NCI-H1694 (cell line): ENCODE results near the gene ZNF366.
A peak's percentile ranks its signal among the peaks of the same experiment; 100 is the strongest.

ENCODE experiments used
- DNase-seq: peaks from one replicate; lab custom pipeline; 2025; lab: John Stamatoyannopoulos, UW

The ZNF366 gene

GRCh38 chr5:72507231-72507906, at the start of gene ZNF366:
Gene ZNF366 (minus strand): TSS chr5:72507410. CDS start chr5:72461496, 45,914 bp downstream.
- DNase-seq, result no peak

- peak; percentile 81 for DNase-seq
Observed at GRCh38 chr5:72556351-72557166, 49.3 kb upstream of the ZNF366 start.

GRCh38 chr5:72555871-72556270, 48.7 kb upstream of the ZNF366 start:
- peak; percentile 15 for DNase-seq

GRCh38 chr5:72554897-72555296, 47.7 kb upstream of the ZNF366 start:
- DNase-seq, result no peak

- DNase-seq, result no peak
Observed at GRCh38 chr5:72552041-72552557, 44.9 kb upstream of the ZNF366 start.

GRCh38 chr5:72550595-72550994, 43.4 kb upstream of the ZNF366 start:
- DNase-seq, result no peak

GRCh38 chr5:72543811-72544210, 36.6 kb upstream of the ZNF366 start:
- DNase-seq, result no peak

DNA sequence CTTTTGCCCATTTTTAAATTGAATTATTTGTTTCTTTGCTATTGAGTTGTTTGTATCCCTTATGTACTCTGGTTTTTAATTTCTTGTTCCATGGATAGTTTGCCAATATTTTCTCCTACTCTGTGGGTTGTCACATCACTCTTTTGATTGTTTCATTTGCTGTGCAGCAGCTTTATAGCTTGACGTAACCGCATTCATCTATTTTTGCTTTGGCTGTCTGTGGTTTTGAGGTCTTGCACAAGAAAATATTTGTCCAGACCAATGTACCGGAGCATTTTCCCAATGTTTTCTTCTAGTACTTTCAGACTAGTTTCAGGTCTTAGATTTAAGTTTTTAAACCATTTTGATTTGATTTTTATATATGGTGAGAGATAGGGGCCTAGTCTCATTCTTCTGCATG, 36.2 kb upstream of the ZNF366 start:
- DNase-seq, result no peak

DNA sequence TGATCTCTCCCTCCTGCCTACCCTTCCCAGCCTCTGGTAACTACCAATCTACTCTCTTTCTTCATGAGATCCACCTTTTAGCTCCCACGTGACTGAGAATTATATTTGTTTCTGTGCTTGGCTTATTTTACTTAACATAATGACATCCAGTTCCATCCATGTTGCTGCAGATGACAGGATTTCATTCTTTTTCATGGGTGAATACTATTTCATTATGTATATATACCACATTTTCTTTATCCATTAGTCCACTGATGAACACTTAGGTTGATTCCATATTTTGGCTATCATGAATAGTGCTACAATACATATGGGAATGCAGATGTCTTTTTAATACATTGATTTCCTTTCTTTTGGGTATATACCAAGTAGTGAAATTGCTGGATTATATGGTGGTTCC, 35.5 kb upstream of the ZNF366 start:
- no peak for DNase-seq

DNA sequence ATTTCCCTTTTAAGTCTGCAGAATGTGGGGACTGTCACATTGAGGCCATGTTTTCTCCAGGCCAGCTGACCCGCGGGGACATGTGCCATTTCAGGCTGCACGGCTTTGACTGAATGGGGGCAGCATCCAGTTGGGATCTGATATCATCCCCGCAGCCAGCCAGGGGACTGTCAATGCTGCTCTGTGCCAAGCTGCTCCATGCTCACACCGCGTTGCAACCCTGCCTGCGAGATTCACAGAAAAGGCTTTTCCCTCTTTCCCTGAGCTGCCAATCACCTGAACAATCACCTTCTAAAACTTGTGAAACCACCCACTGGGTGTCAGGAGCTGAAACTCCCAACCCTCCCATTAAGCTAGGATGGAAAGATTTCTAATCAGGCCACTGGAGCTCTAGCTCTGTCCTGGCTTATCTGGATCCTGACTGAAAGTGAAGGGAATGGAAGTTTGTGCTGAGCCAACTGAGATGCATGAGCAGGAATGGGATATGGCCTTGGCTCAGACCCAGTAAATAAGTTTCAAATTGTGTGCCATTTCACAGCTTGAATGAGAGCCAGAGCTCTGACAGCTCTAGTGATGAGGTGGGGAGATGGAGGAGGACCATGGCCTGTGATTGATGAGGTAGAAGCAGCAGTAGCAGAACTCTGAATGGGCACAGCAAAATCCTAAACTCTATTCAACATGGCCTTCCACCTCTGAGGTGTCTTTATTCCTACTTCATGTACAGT, 34.5 kb upstream of the ZNF366 start:
- no peak for DNase-seq

- DNase-seq, result no peak
Observed at GRCh38 chr5:72540759-72541438, 33.7 kb upstream of the ZNF366 start.

DNA sequence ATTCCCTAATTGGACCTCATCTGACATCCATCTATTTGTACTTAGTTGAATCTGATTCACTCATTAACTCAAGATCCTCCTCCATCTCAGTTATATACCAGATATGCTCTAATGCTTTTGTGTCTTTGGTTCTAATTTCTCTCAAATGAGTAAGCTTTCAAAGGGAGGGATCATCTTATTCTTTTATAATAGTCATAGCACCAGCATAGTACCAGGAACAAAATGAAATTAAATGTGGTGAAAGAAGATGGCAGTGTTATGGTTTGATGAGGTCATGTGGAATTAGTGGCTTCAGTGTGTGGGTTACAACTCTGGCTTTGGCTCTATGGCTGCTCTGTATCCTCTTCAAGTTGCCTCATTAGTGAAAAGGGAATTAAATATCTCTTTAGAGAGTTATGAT, 32.5 kb upstream of the ZNF366 start:
- DNase-seq, result no peak

DNA sequence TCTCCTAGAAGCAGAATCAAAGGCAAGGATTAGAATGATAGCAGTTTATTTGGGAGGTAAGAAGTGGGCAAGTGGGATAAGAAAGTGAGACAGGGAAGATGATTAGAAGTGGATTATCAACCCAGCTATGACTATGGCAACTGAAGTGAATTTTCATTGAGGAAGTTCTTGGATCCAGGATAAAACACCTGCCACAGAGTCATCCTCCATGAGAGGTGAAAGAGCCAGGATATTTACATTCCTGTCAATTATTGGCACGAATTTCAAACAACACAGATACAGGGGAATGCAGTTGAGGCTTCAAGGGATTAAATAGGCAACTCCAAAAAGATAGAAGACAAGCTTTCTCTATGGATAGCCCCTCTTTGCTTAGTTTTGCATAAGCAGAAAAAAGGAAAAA, 31.8 kb upstream of the ZNF366 start:
- DNase-seq, result no peak

DNA sequence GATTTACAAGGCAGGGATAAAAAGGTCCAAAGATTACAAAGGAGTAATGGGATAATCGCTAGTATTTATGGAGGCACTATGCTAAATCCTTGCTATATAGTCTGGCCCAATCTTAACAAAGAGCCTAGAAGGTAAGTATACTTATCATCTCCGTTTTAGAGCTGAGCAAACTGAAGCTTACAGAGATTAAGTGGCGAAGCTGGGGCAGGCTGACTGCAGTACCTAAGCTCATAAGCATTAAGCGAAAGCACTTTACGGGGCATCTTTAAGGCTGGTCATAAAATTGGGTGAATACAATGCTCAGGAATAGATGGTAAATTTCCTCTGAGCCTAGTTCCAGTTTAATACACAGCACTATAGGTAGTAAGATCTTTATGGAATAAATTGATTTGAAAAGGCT, 30.0 kb upstream of the ZNF366 start:
- no peak for DNase-seq

DNA sequence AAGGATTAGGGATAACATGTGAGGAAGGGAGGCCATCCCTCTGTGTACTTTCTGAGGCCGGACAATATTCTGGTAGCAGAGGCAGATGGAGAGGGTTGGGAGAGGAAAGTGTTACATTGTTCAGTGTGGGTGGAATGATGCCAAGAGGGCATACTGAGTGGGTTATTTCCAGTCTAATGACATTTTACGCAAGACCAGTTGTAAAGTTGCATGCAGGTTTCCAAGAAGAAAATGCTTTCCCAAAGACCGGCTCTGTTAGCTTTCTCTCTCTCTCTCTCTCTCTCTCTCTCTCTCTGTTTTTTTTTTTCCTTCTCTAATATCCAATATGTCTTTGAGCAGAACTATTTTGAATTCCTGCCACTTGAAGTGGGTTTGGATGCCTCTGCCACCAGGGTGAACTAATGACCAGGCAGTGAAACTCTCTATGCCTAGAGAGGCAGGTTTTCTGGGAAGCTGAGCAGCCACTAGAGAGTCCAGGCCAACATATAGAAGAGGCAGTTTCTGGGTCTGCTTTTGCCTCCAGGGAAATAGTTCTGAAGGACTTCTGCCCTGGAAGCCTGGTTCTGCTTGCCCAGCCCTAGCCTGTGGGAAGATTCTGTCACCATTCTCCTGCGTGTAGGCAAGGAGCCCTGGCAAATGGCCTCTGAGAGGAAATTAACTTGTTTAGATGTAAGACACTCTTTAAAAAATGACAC, 24.4 kb upstream of the ZNF366 start:
- peak; percentile 47 for DNase-seq

DNA sequence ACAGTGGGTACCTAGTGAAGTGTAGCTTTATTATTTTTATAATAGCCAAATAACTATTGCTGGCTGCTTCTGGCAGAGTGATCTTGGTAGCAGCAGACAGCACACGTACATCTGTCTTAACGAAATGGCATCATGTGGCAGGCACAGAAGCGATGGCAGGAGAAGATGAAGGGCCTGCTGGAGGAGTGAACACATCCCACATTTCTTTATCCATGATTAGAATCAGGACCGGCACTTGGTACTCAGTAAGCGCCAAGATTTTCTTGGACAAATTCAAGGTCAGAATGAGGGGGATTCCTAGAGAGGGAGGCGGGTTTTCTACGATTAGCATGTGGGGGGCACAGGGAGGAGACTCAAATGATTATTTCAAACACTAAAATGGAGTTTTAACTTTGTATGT, 23.0 kb upstream of the ZNF366 start:
- no peak for DNase-seq

GRCh38 chr5:72529383-72529782, 22.2 kb upstream of the ZNF366 start:
- DNase-seq, result no peak

- no peak for DNase-seq
Observed at GRCh38 chr5:72525816-72526215, 18.6 kb upstream of the ZNF366 start.

DNA sequence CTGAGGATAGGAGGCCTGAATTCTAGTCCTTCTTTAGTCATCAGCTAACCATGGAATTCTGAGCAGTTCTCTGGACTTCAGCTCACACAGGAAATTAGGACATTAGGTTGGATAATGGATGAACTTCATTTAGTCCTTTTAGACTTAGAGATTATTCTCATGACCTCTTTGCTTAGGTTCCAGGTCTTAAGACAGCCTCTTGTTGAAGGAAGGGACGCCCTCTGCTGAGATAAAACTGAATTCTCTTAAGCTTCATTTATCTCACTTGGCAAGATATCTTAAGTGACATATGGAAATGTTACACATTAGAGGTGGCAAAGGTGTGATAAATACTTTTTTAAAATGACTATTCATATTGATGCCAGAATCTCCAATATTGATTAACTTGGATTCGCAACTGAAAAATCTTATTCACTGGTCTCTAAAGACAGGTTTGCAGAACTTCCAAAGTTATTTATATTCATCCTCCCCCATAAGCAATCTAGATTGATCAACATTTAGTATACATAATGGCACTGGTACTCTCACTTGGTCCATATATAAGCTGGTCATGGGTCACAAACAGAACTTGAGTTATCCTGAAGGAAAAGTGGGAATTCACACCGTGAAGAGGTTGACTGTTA, 16.9 kb upstream of the ZNF366 start:
- peak; percentile 46 for DNase-seq

GRCh38 chr5:72522607-72523006, 15.4 kb upstream of the ZNF366 start:
- no peak for DNase-seq

- no peak for DNase-seq
Observed at GRCh38 chr5:72519111-72519510, 11.9 kb upstream of the ZNF366 start.
